RWPE2 (cell line): ENCODE data around the gene OSBPL6.
A peak's percentile ranks its signal among the peaks of the same experiment; 100 is the strongest.

Experiments
- ATAC-seq: fragments of 200-7000 bp; cut with Tn5 transposase; 3 replicates; pipeline ENCODE4 v1.9.1; 2021; ENCODE audit warnings: low read depth
- DNase-seq: peaks from one replicate; pipeline ENCODE4 v3.0.0-alpha.2; 2020; ENCODE audit warnings: low spot score
- H3K27ac ChIP-seq: fragments of 450-650 bp; 2 replicates; pipeline ENCODE4 v1.5.1; 2017; ENCODE audit warnings: mild to moderate bottlenecking; ENCODE audit not compliant: poor library complexity, severe bottlenecking
- H3K27me3 ChIP-seq: fragments of 250-450 bp; sonication (Bioruptor Pico); 2 replicates; pipeline ENCODE4 v1.5.1; 2021; ENCODE audit warnings: mild to moderate bottlenecking, moderate library complexity; ENCODE audit not compliant: insufficient read depth, poor library complexity, severe bottlenecking
- H3K36me3 ChIP-seq: fragments of 250-450 bp; sonication (Bioruptor Pico); 2 replicates; pipeline ENCODE4 v1.5.1; 2020; ENCODE audit warnings: low read depth, mild to moderate bottlenecking, moderate library complexity
- H3K4me1 ChIP-seq: fragments of 250-450 bp; sonication (Bioruptor Pico); 2 replicates; pipeline ENCODE4 v1.5.1; 2021; ENCODE audit warnings: mild to moderate bottlenecking, moderate library complexity; ENCODE audit not compliant: insufficient read depth, poor library complexity, severe bottlenecking
- H3K4me3 ChIP-seq: fragments of 250-450 bp; sonication (Bioruptor Pico); 2 replicates; pipeline ENCODE4 v1.5.1; 2021; ENCODE audit warnings: mild to moderate bottlenecking, moderate library complexity; ENCODE audit not compliant: severe bottlenecking
- H3K9me3 ChIP-seq: fragments of 250-450 bp; sonication (Bioruptor Pico); 2 replicates; pipeline ENCODE4 v1.5.1; 2021; ENCODE audit warnings: mild to moderate bottlenecking, moderate library complexity; ENCODE audit not compliant: severe bottlenecking
- CTCF ChIP-seq: fragments of 450-650 bp; IDR thresholded peaks from one replicate; pipeline ENCODE4 v1.5.1; 2017; ENCODE audit warnings: mild to moderate bottlenecking, moderate library complexity; ENCODE audit not compliant: poor library complexity, severe bottlenecking

Gene OSBPL6

DNA sequence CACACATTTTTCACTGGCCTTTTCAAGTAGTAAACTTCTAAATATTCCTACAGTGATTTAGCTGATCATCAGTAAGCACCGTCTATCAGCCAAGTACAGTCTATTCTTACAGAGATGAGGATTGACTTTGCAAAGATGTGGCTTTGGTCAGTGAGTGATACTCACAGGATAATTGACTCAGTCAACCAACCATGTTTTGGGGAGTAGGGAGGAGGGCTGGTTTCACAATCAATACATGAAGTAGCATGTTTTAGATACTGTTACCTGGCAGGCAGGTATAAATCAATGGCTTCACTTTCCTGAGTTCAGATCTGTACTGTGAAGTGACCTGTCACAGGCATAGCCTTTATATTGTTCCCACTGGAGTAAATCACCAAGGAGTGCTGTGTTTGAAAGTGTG, 27.2 kb downstream of the OSBPL6 start:
- no peak for TF ChIP-seq CTCF
- H3K27ac ChIP-seq, result no peak overlapping the region
- ATAC-seq, result no peak

DNA sequence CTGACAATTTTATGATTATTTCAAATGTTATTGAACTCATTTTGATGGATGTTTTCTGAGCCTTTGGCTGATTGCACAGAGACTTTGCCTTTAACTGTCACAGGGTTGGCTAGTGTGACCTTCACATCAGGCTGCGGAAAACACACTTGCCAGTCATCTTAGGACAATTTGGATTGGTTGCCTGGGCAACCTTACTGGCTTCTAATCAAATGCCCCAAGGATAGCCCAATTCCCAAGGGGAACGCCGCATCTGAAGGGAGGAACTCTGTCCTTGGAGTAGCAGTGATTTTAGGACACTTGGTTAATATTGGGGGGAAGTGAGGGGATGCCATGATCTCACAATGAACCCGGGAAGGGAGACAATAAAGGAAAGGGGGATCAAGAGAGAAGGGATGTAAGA, 29.5 kb downstream of the OSBPL6 start:
- H3K9me3 ChIP-seq, result peaks cover 2% of the 10 kb centered on the region
- H3K4me3 ChIP-seq, result no peak overlapping the region
- no peak overlapping the region for H3K27ac ChIP-seq
- no peaks in the 10 kb centered on the region for H3K27me3 ChIP-seq
- DNase-seq (no peak), ATAC-seq (no peak)
- no peaks in the 10 kb centered on the region for H3K36me3 ChIP-seq
- no peak for TF ChIP-seq CTCF
- peaks cover 15% of the 10 kb centered on the region for H3K4me1 ChIP-seq

More for the DNA sequence above, 27.2 kb downstream of the OSBPL6 start:
- no peaks in the 10 kb centered on the region for H3K27me3 ChIP-seq
- H3K4me3 ChIP-seq, result no peak overlapping the region
- H3K4me1 ChIP-seq, result peaks cover 1% of the 10 kb centered on the region
- peaks cover 2% of the 10 kb centered on the region for H3K9me3 ChIP-seq
- H3K36me3 ChIP-seq, result no peaks in the 10 kb centered on the region
- no peak for DNase-seq

- no peaks in the 10 kb centered on the region for H3K36me3 ChIP-seq
- H3K9me3 ChIP-seq, result peaks cover 2% of the 10 kb centered on the region
- no peak for DNase-seq
- no peaks in the 10 kb centered on the region for H3K27me3 ChIP-seq
- TF ChIP-seq CTCF, result no peak
- H3K4me1 ChIP-seq, result peaks cover 15% of the 10 kb centered on the region
- no peak overlapping the region for H3K27ac ChIP-seq
- no peak for ATAC-seq
- H3K4me3 ChIP-seq, result no peak overlapping the region
Measured at GRCh38 chr2:178225006-178225805, 30.9 kb downstream of the OSBPL6 start.

DNA sequence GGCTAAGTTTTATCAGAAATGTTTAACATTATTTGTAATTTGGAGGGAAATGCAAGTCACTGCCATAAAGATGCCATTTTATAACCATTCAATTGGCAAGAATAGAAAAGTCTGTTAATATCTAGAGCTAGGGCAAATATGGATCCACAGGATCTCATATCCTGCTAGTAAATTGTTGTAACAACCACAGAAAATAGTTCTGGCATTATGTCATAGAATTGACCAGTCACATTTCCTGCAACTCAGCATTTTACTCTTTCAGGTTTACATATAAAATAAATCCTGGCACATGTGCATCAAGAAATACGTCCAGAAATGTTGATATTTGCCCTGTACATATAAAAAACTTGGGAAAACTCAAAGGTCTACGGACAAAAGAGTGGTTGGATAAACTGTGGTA, 32.9 kb downstream of the OSBPL6 start:
- peak overlapping the region; percentile 28 for H3K27ac ChIP-seq
- no peak overlapping the region for H3K4me3 ChIP-seq
- H3K9me3 ChIP-seq, result no peaks in the 10 kb centered on the region
- H3K4me1 ChIP-seq, result peaks cover 15% of the 10 kb centered on the region
- H3K27me3 ChIP-seq, result no peaks in the 10 kb centered on the region
- H3K36me3 ChIP-seq, result no peaks in the 10 kb centered on the region
- DNase-seq (no peak), ATAC-seq (peak; percentile 79)
- TF ChIP-seq CTCF, result no peak

- no peaks in the 10 kb centered on the region for H3K36me3 ChIP-seq
- TF ChIP-seq CTCF, result no peak
- H3K9me3 ChIP-seq, result no peaks in the 10 kb centered on the region
- no peak overlapping the region for H3K4me3 ChIP-seq
- ATAC-seq (no peak), DNase-seq (no peak)
- no peaks in the 10 kb centered on the region for H3K27me3 ChIP-seq
- peaks cover 31% of the 10 kb centered on the region for H3K4me1 ChIP-seq
- H3K27ac ChIP-seq, result peak overlapping the region; percentile 14
Measured at GRCh38 chr2:178229927-178230326, 35.6 kb downstream of the OSBPL6 start.
